ENCODE results near the gene RCOR2. TPM values are rescaled to one million over a fixed set of nuclear protein-coding genes. Genes with fewer than 3 reads are reported as not detected.

Gene RCOR2
- total and polyA plus RNA-seq, 2 donors (not counting 1 experiment from before 2014, with no cell fraction given), result not detected

DNA sequence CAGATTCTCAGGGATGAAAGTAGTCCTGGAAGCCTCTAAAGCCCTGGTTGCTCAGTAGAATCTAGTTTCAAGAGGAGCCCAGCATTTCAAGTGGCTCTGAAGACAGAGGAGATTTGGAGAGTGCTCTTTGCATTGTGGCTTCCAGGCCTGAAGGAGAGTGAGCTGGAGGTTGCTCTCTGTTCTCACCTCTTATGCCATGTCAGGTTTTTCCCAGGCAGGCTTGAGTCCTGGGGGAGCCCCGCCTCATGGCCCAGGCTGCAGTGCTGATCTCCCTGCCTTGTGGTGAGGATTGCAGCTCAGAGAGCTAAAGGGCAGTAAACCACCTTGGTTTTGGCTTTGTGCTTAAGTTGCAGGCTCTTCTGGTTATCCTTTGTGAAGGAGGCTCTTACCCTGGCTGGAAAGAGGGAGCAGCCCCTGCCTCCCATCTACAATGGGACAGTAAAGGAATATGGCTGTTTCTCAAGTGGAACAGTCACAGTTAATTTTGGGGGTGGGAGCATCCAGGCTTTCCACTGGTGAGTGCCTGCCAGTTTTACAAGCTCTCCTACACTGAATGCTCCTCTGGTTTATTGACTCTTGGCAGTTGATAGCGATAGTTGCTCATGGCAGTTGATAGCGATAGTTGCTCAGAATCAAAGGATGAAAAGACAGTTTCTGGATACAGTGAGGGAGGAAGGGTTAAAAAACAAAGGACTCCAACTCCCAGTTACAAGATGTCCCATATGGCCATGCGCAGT, 32.6 kb downstream of the RCOR2 start:
- Histone ChIP-seq H3K4me3 (ENCODE audit: control extremely low read depth in 1 of 5, extremely low read depth in 1 of 5, insufficient read depth in 1 of 5, low read depth in 2 of 5, low read length in 4 of 5) (no peak overlapping the region), H3K9me3 (ENCODE audit: control extremely low read depth in 1 of 3, control insufficient read depth in 2 of 3, insufficient read depth in 1 of 3, low read length in 2 of 3) (peaks cover 0 to 2% (median 0%) of the 10 kb centered on the region in 3 donors), H3K36me3 (replicated peaks in 1 of 2; ENCODE audit: control extremely low read depth in 1 of 2, control insufficient read depth in 1 of 2, extremely low read depth in 1 of 2, insufficient read depth in 2 of 2, low read length in 1 of 2) (peaks cover 0 to 11% of the 10 kb centered on the region in 2 experiments), H3K27me3 (replicated peaks in 1 of 4; ENCODE audit: control extremely low read depth in 1 of 4, control insufficient read depth in 3 of 4, insufficient read depth in 4 of 4, low read length in 3 of 4) (no peaks in the 10 kb centered on the region), H2AFZ (ENCODE audit: insufficient read depth, low read depth, low read length, poor library complexity, severe bottlenecking) (no peak overlapping the region), H3K4me2 (replicated peaks; ENCODE audit: low read depth, low read length, poor library complexity, severe bottlenecking) (no peak overlapping the region), H3K27ac (ENCODE audit: low read length in 2 of 2) (peak overlapping the region; percentile 6 to 69), H3K4me1 (ENCODE audit: control insufficient read depth in 2 of 2, insufficient read depth in 2 of 2, low read length in 2 of 2) (peaks cover 42 to 52% of the 10 kb centered on the region in 2 donors), H4K20me1 (ENCODE audit: control insufficient read depth, insufficient read depth, low read length, poor library complexity, severe bottlenecking) (peaks cover 92% of the 10 kb centered on the region), H3K9ac (ENCODE audit: low read length) (no peak overlapping the region), H3K79me2 (ENCODE audit: control insufficient read depth, insufficient read depth, low read length) (peaks cover 95% of the 10 kb centered on the region)
- WGBS (ENCODE audit: insufficient coverage), result 100% methylated on average over 2 of the region's 4 CpGs
- Mint-ChIP-seq H3K9me3 (ENCODE audit: insufficient read depth) (no peaks in the 10 kb centered on the region), H3K27ac (peak overlapping the region; percentile 53), H3K4me3 (no peak overlapping the region), H3K4me1 (peaks cover 70% of the 10 kb centered on the region), H3K27me3 (no peaks in the 10 kb centered on the region)
- ChIA-PET POLR2A (no interaction called here), CTCF (interaction anchor here (1.0 to 1.7 kb wide), 2 partner anchors 11 to 62 kb away, joined by 4 to 5 read pairs; no protein-coding TSS in a partner anchor)
- intact Hi-C loops (cut with micrococcal nuclease), result loop anchor here (10.0 kb wide), 1 partner anchor 90 kb away; the partner anchor contains the start of gene COX8A
- ATAC-seq (ENCODE audit: low read depth), result no peak
- no peak for DNase-seq
- TF ChIP-seq, protein P1, sequence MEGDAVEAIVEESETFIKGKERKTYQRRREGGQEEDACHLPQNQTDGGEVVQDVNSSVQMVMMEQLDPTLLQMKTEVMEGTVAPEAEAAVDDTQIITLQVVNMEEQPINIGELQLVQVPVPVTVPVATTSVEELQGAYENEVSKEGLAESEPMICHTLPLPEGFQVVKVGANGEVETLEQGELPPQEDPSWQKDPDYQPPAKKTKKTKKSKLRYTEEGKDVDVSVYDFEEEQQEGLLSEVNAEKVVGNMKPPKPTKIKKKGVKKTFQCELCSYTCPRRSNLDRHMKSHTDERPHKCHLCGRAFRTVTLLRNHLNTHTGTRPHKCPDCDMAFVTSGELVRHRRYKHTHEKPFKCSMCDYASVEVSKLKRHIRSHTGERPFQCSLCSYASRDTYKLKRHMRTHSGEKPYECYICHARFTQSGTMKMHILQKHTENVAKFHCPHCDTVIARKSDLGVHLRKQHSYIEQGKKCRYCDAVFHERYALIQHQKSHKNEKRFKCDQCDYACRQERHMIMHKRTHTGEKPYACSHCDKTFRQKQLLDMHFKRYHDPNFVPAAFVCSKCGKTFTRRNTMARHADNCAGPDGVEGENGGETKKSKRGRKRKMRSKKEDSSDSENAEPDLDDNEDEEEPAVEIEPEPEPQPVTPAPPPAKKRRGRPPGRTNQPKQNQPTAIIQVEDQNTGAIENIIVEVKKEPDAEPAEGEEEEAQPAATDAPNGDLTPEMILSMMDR (IDR thresholded peaks at IDR 0.05), result no peak
- TF ChIP-seq EZH2 (IDR thresholded peaks at IDR 0.05; ENCODE audit: borderline replicate concordance, insufficient read depth, low read depth, low read length, poor library complexity, severe bottlenecking), result no peak

- H4K20me1 ChIP-seq (ENCODE audit: control insufficient read depth, insufficient read depth, low read length, poor library complexity, severe bottlenecking), result peaks cover 92% of the 10 kb centered on the region
Measured at GRCh38 chr11:63883791-63884190, 33.2 kb downstream of the RCOR2 start.

More at GRCh38 chr11:63883791-63884190, 33.2 kb downstream of the RCOR2 start:
- Histone ChIP-seq H3K27me3 (replicated peaks in 1 of 4; ENCODE audit: control extremely low read depth in 1 of 4, control insufficient read depth in 3 of 4, insufficient read depth in 4 of 4, low read length in 3 of 4) (no peaks in the 10 kb centered on the region), H3K9me3 (ENCODE audit: control extremely low read depth in 1 of 3, control insufficient read depth in 2 of 3, insufficient read depth in 1 of 3, low read length in 2 of 3) (no peaks in the 10 kb centered on the region), H3K79me2 (ENCODE audit: control insufficient read depth, insufficient read depth, low read length) (peaks cover 95% of the 10 kb centered on the region), H3K4me1 (ENCODE audit: control insufficient read depth in 2 of 2, insufficient read depth in 2 of 2, low read length in 2 of 2) (peaks cover 36 to 46% of the 10 kb centered on the region in 2 donors), H3K4me2 (replicated peaks; ENCODE audit: low read depth, low read length, poor library complexity, severe bottlenecking) (no peak overlapping the region), H2AFZ (ENCODE audit: insufficient read depth, low read depth, low read length, poor library complexity, severe bottlenecking) (no peak overlapping the region), H3K9ac (ENCODE audit: low read length) (no peak overlapping the region), H3K4me3 (ENCODE audit: control extremely low read depth in 1 of 5, extremely low read depth in 1 of 5, insufficient read depth in 1 of 5, low read depth in 2 of 5, low read length in 4 of 5) (no peak overlapping the region), H3K27ac (ENCODE audit: low read length in 2 of 2) (peak overlapping the region; percentile 4 to 69), H3K36me3 (replicated peaks in 1 of 2; ENCODE audit: control extremely low read depth in 1 of 2, control insufficient read depth in 1 of 2, extremely low read depth in 1 of 2, insufficient read depth in 2 of 2, low read length in 1 of 2) (peaks cover 0 to 15% of the 10 kb centered on the region in 2 experiments)
- Mint-ChIP-seq H3K27ac (peak overlapping the region; percentile 53), H3K27me3 (no peaks in the 10 kb centered on the region), H3K9me3 (ENCODE audit: insufficient read depth) (no peaks in the 10 kb centered on the region), H3K4me1 (peaks cover 68% of the 10 kb centered on the region), H3K4me3 (no peak overlapping the region)
- DNase-seq, result peak; percentile 24
- intact Hi-C loops (cut with micrococcal nuclease), result loop anchor here (10.0 kb wide), 1 partner anchor 91 kb away; the partner anchor contains the start of gene COX8A
- ChIA-PET CTCF (interaction anchor here (1.0 to 1.7 kb wide), 2 partner anchors 10 to 62 kb away, joined by 4 to 5 read pairs; no protein-coding TSS in a partner anchor), POLR2A (no interaction called here)
- no peak for ATAC-seq (ENCODE audit: low read depth)
- WGBS (ENCODE audit: insufficient coverage), result 78% methylated on average over 4 of the region's 6 CpGs
- no peak for TF ChIP-seq EZH2 (IDR thresholded peaks at IDR 0.05; ENCODE audit: borderline replicate concordance, insufficient read depth, low read depth, low read length, poor library complexity, severe bottlenecking)
- TF ChIP-seq, protein P1 (IDR thresholded peaks at IDR 0.05), result no peak
